NCI-H2029 treated with DMSO at 0.1 percent for 48 hours (cell line): ENCODE results near the gene CST9L.

ENCODE experiments used
- DNase-seq: peaks from one replicate; lab custom pipeline; 2025; lab: John Stamatoyannopoulos, UW

CST9L gene

GRCh38 chr20:23546435-23547144 lies 21.7 kb downstream of the CST9L start:
- no peak for DNase-seq

DNA sequence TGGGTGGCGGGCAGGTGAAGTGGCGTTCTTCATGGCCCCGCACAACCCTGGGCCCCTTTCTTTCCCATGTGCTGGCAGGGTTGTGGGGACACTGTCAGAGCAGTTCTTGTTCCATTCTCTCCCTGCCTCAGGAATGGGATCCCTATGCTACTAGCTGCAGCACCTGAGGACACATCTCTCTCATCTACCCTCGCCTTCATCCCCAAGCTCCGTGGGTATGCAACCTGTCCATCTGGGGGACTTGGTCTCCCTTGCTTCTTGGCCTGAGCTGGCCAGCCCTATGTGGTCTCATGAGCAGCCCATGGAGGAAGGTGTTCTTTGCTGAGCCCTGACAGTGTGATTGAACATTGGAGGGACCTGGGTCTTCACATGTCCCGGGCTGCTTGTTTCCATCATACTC lies 24.2 kb downstream of the CST9L start:
- no peak for DNase-seq

GRCh38 chr20:23542801-23543200 lies 25.5 kb downstream of the CST9L start:
- no peak for DNase-seq

GRCh38 chr20:23541776-23542175 lies 26.5 kb downstream of the CST9L start:
- DNase-seq = no peak

- DNase-seq = no peak
Observed at GRCh38 chr20:23541330-23541729, 27.0 kb downstream of the CST9L start.

DNA sequence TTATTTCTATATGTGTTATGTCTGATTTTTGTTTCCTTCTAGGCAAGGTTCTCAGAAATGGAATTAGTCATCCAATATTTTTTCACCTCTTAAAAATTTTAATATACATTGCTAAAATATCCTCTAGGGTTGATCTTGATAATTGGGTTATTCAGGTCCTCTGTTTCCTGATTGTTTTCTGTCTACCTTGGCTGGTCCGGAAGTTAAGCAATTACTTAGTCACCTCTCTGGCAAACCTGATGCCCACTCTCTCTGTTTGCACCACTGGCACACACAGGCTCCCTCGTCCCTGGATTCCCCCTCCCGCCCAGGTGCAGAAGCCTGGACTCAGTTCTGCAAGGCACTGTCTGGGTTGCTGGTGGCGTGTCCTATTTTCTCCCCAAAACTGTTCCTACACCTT lies 27.7 kb downstream of the CST9L start:
- DNase-seq = no peak

GRCh38 chr20:23537030-23537429 lies 31.3 kb downstream of the CST9L start:
- no peak for DNase-seq

DNA sequence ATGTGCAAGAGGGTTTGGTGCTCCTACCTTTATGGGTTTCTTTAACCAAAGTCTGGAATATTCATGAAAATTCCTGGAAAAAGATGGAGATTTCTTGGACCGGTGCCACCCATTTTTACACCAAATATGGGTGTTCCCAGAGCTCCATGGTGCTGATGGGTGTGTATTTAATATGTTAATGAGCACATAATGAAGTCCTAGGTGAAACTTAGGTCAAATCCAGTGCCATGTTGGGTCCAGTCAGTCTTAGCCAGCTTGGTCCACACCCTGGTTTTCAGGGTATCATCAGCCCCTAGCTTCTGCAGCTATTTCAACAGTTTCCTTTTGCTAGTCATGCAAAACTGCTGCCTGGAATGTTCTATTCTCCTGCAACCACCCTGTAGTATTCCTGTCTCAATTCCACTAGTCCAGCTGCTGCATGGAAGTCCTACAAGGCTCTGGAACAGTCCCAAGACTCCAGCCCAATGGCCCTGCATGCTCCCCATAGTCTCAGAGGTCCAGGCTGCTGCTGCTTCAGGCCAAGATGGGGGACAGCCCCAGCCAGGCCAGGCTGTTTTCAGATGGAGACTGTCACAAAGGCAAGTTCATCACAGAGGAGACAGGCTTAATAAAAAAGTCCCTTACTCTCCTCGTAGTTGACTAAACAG lies 31.8 kb downstream of the CST9L start:
- DNase-seq = no peak

DNA sequence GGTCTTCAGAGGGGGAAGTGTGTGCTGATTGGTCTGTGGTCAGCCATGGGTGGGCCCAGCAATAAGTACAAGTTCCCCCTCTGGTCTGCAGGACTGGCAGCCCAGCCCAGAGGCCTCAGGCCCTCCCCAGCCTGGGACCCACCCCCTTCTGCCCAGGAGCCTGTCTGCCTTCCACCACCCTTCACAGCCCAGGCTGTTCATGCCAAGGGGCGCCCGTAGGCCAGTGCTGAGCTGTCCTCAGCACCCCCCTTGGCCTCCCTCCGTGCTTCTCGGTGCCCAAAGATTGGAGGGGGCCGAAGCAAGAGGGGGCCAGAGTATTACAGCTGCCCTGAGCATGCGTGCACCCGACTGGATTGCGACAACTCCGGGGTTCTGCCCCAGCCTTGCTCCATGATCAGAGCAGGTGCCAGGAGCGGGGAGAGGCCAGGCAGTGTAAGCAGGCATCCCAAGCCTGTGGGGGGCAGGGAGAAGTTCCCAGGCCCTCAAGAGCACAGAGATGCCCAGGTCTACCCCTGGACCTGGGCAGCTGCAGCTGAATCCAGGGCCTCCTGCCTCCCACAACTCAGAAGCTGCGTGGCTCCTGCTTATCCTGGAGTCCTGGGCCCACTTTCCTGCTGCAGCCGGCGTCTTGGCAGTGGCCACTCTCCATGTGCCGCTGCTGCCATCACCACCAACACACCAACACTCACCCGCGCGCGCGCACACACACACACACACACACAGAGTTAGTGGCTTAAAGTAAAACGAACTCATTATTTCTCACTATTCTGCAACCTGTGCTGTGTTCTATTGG lies 33.3 kb downstream of the CST9L start:
- DNase-seq = no peak

DNA sequence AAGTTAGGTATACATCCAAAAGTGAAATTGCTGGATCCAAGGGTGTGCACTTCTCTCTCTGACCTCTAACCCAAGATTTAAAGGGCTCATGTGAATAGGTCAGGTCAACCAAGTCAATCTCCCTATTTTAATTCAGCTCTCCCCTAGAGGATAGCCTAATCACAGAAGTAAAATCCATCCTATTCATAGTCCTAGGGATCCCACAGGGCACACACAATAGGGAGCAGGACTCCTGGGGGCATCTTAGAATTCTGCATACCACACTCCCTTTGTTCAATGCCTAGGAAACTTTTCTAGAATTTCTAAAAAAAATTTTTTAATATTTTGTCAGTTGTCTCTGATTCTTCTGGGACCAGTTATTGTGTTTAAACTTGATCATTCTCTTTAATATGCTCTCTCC lies 35.1 kb downstream of the CST9L start:
- no peak for DNase-seq

- DNase-seq = no peak
Observed at GRCh38 chr20:23532533-23532932, 35.8 kb downstream of the CST9L start.

- no peak for DNase-seq
Observed at GRCh38 chr20:23530937-23531567, 37.2 kb downstream of the CST9L start.

GRCh38 chr20:23528867-23529431 lies 39.3 kb downstream of the CST9L start:
- no peak for DNase-seq

GRCh38 chr20:23526850-23527249 lies 41.4 kb downstream of the CST9L start:
- DNase-seq = no peak

- no peak for DNase-seq
Observed at GRCh38 chr20:23524146-23524545, 44.1 kb downstream of the CST9L start.

DNA sequence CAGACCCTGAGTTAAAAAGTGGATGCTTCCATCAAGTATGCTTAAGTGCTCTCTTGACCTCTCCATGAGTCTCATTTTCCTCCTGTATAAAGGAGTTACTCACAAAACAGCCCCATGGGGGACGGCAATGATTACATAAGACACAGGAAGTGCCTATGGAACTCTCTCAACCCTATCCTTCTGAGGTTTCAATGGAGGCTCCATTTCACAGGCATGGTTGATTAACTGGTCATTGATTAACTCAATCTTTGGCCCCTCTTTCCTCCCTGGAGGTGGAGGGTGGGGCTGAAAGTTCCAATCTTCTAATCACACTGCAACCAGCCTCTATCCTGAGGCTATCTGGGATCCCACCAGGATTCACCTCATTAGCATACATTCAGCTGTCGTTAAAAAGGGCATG lies 48.1 kb downstream of the CST9L start:
- no peak for DNase-seq

GRCh38 chr20:23519556-23519955 lies 48.7 kb downstream of the CST9L start:
- no peak for DNase-seq

- no peak for DNase-seq
Observed at GRCh38 chr20:23517719-23518118, 50.6 kb downstream of the CST9L start.

DNA sequence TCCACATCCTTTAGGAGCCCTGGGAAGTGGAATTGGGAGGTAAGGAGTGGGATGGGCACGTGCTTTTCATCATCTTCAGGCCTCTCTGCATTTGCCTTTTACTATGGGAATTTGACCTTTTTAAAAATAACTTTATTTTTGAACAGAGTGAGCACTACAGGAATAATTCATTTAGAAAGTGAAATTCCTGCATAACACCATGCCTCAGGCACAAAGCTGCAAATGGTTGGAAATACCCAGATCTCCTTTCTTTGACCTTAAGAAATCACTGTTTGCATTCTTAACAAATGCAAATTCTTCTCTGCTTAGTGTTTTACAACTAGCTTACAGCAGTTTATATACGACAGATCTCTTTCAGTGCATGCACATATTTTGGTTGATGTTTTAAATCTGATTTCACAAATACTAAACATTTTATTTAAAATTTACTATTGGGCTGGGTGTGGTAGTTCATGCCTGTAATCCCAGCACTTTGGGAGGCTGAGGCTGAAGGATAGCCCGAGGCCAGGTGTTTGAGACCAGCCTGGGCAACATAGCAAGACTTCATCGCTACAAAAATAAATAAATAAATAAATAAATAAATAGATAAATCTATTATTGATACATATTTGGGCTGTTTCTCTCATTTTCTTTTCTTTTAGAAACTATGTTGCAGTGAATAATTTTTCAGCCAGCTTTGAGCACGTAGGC lies 52.9 kb downstream of the CST9L start:
- no peak for DNase-seq

GRCh38 chr20:23514848-23515247 lies 53.4 kb downstream of the CST9L start:
- DNase-seq = no peak
